SK-N-SH (cell line): ENCODE measurements around the gene RNF4.

Experiments used
- CTCF ChIP-seq: fragments of 200-600 bp; sonication (generic); IDR thresholded peaks from 2 replicates; pipeline ENCODE4 v1.6.1; 2017; ENCODE audit warnings: antibody characterized with exemption, mild to moderate bottlenecking, moderate library complexity
- EZH2phosphoT487 ChIP-seq: fragments of 200-600 bp; sonication (generic); IDR thresholded peaks from 2 replicates; pipeline ENCODE4 v1.6.1; 2017; ENCODE audit warnings: low read depth, mixed run types, mild to moderate bottlenecking, antibody characterized with exemption, moderate library complexity, borderline replicate concordance
- IRF3 ChIP-seq: fragments of 150-350 bp; IDR thresholded peaks from 2 replicates; pipeline ENCODE4 v1.6.1; 2016; ENCODE audit warnings: mild to moderate bottlenecking, low read depth, low read length
- MAX ChIP-seq: IDR thresholded peaks from 2 replicates; pipeline ENCODE4 v1.4.0; 2012; ENCODE audit warnings: low read depth
- MXI1 ChIP-seq: IDR thresholded peaks from 2 replicates; pipeline ENCODE4 v1.6.1; 2012; ENCODE audit warnings: mild to moderate bottlenecking, low read depth, low read length, improper control_type of control experiment
- POLR2AphosphoS5 ChIP-seq: IDR thresholded peaks from 2 replicates; pipeline ENCODE4 v1.6.1; 2012; ENCODE audit warnings: low read depth, low read length
- RAD21 ChIP-seq: IDR thresholded peaks from 2 replicates; pipeline ENCODE4 v1.6.1; 2012; ENCODE audit warnings: mild to moderate bottlenecking, low read length
- RCOR1 ChIP-seq: fragments of 150-350 bp; IDR thresholded peaks from 2 replicates; pipeline ENCODE4 v1.6.1; 2017; ENCODE audit warnings: antibody characterized with exemption, low read length
- REST ChIP-seq: IDR thresholded peaks from 2 replicates; pipeline ENCODE4 v1.6.1; 2012; ENCODE audit warnings: mild to moderate bottlenecking, low read depth, low read length, moderate library complexity
- SMC3 ChIP-seq: IDR thresholded peaks from 2 replicates; pipeline ENCODE4 v1.6.1; 2012; ENCODE audit warnings: low read depth, low read length, improper control_type of control experiment
- TEAD4 ChIP-seq: IDR thresholded peaks from 2 replicates; pipeline ENCODE4 v1.4.0; 2012; ENCODE audit warnings: mild to moderate bottlenecking, borderline replicate concordance; ENCODE audit not compliant: insufficient read depth
- USF2 ChIP-seq: fragments of 150-350 bp; IDR thresholded peaks from 2 replicates; pipeline ENCODE4 v1.6.1; 2017; ENCODE audit warnings: antibody characterized with exemption, low read length, low read depth, borderline replicate concordance

- TF ChIP-seq USF2 (no peak), RCOR1 (no peak), TEAD4 (no peak), CTCF (no peak), POLR2AphosphoS5 (no peak), REST (no peak), MXI1 (no peak), SMC3 (no peak), IRF3 (no peak), RAD21 (no peak), MAX (no peak), EZH2phosphoT487 (no peak)
These were observed 57.7 kb downstream of the RNF4 start for GRCh38 chr4:2526559-2526958.
